K562 (cell line): ENCODE data around the gene SHISA7. TPM values are rescaled to one million over a fixed set of nuclear protein-coding genes. Genes with fewer than 3 reads are reported as not detected.

ENCODE experiments used
- ATAC-seq: fragments of 200-7000 bp; cut with Tn5 transposase; 3 replicates; pipeline ENCODE4 v1.9.1; 2020; ENCODE audit warnings: moderate library complexity
- BruUV-seq: library from RNA; stranded (reverse); fragments of 400-500 nt; replicated peaks from 2 replicates; lab custom pipeline; 2021; lab: Mats Ljungman, UMichigan
- CTCF ChIA-PET: fragments of 300-600 bp; formaldehyde crosslinking; extraction: SDS; loops from one replicate; lab custom pipeline; 2021; ENCODE audit warnings: low intra/inter-chr PET ratio; lab: Yijun Ruan, JAX
- POLR2A ChIA-PET: fragments of 300-600, 350-650 bp; sonication (Branson Sonifier 250); formaldehyde crosslinking; extraction: SDS; loops from one replicate; lab custom pipeline; 2021; ENCODE audit warnings: antibody characterized with exemption, inconsistent platforms; lab: Yijun Ruan, JAX
- DNase-seq, 4 experiments: peaks; one replicate each; pipeline versions ENCODE4 v3.0.0 to v3.0.0-alpha.2; 2011 to 2018; ENCODE audit warnings: low spot score in 3 of 4, mixed read lengths in 3 of 4; ENCODE audit errors: extremely low read depth in 1 of 4
- FAIRE-seq: peaks from 2 replicates; lab custom pipeline; 2011; peaks lifted over from hg19 to GRCh38; lab: Jason Lieb, UNC
- H2AFZ ChIP-seq: 2 replicates; pipeline ENCODE4 v1.6.0; 2011; ENCODE audit warnings: low read depth, low read length, control low read depth, inconsistent platforms
- H3K27ac ChIP-seq: fragments of 200-600 bp; 3 replicates; pipeline ENCODE4 v1.8.0; 2011; ENCODE audit warnings: low read depth, mild to moderate bottlenecking, control low read depth, inconsistent platforms, low read length, moderate library complexity, mixed read lengths; ENCODE audit errors: extremely low read depth
- H3K27me3 ChIP-seq, 2 experiments: fragments of 300-600 bp in 1 of 2; 2 replicates in 1 of 2; 3 replicates in 1 of 2; pipeline versions ENCODE4 v1.6.0 to v1.8.0; 2011; ENCODE audit warnings: inconsistent platforms in 2 of 2, low read length in 2 of 2, mild to moderate bottlenecking in 1 of 2, mixed read lengths in 1 of 2, moderate library complexity in 1 of 2; ENCODE audit not compliant: control insufficient read depth in 2 of 2, insufficient read depth in 2 of 2
- H3K36me3 ChIP-seq: fragments of 300-600 bp; 3 replicates; pipeline ENCODE4 v1.8.0; 2011; ENCODE audit warnings: mild to moderate bottlenecking, low read length, inconsistent platforms; ENCODE audit not compliant: control insufficient read depth, insufficient read depth
- H3K4me1 ChIP-seq, 2 experiments: fragments of 200-600 bp in 1 of 2; replicated peaks in 1 of 2; 2 replicates in 1 of 2; 3 replicates in 1 of 2; pipeline versions ENCODE4 v1.5.1 to v1.8.0; 2011; ENCODE audit warnings: inconsistent platforms in 2 of 2, low read length in 2 of 2, mild to moderate bottlenecking in 1 of 2, mixed read lengths in 1 of 2, moderate library complexity in 1 of 2; ENCODE audit not compliant: control insufficient read depth in 2 of 2, insufficient read depth in 2 of 2
- H3K4me2 ChIP-seq: 2 replicates; pipeline ENCODE4 v1.6.1; 2011; ENCODE audit warnings: low read length, control low read depth, inconsistent platforms, mixed read lengths; ENCODE audit not compliant: insufficient read depth
- H3K4me3 ChIP-seq: fragments of 200-600 bp; sonication (generic), shearing (Covaris generic); 2 replicates; pipeline ENCODE4 v1.5.1; 2016; ENCODE audit warnings: control low read depth, inconsistent platforms
- H3K79me2 ChIP-seq: fragments of 200-600 bp; 3 replicates; pipeline ENCODE4 v1.8.0; 2011; ENCODE audit warnings: low read length, inconsistent platforms; ENCODE audit not compliant: control insufficient read depth, insufficient read depth
- H3K9ac ChIP-seq, 2 experiments: 2 replicates each; pipeline versions ENCODE4 v1.6.0 to v1.6.1; 2011; ENCODE audit warnings: low read depth in 2 of 2, low read length in 2 of 2, control low read depth in 1 of 2, inconsistent platforms in 1 of 2, mild to moderate bottlenecking in 1 of 2, mixed read lengths in 1 of 2; ENCODE audit not compliant: insufficient read depth in 1 of 2
- H3K9me1 ChIP-seq: one replicate; pipeline ENCODE4 v1.6.0; 2011; ENCODE audit warnings: inconsistent platforms, mild to moderate bottlenecking, low read length, moderate library complexity; ENCODE audit not compliant: control insufficient read depth, insufficient read depth
- H3K9me3 ChIP-seq: replicated peaks from 2 replicates; pipeline ENCODE4 v1.5.1; 2011; ENCODE audit warnings: low read depth, low read length, inconsistent platforms; ENCODE audit not compliant: control insufficient read depth, insufficient read depth
- H4K20me1 ChIP-seq: replicated peaks from 2 replicates; pipeline ENCODE4 v1.6.1; 2011; ENCODE audit warnings: low read length, inconsistent platforms, mixed read lengths; ENCODE audit not compliant: control insufficient read depth, insufficient read depth
- FOXA3 ChIP-seq, 2 experiments: fragments of 450-650 bp in 1 of 2; sonication (generic) in 1 of 2; formaldehyde crosslinking; IDR thresholded peaks in 1 of 2; conservative IDR thresholded peaks in 1 of 2; 2 replicates each; pipeline versions ENCODE4 v1.4.0 to v1.8.0; 2020 to 2022; ENCODE audit warnings: mild to moderate bottlenecking in 2 of 2, missing genetic modification reagents in 1 of 2
- RBFOX2 ChIP-seq: fragments of 200-400 bp; formaldehyde crosslinking; IDR thresholded peaks from 2 replicates; pipeline ENCODE4 v1.6.1; 2017; ENCODE audit warnings: low read depth, mild to moderate bottlenecking, low read length, moderate library complexity
- WGBS: fragments of 100-300 bp; shearing (Covaris generic); methylation state at CpG from one replicate; pipeline ENCODE4 v1.1.6; 2016; ENCODE audit warnings: low coverage, mixed read lengths; ENCODE audit not compliant: insufficient coverage; ENCODE audit errors: missing lambda C conversion rate; 5-methylcytosine and 5-hydroxymethylcytosine counted together
- in situ Hi-C: fragments of 300-500 bp; cut with MboI; formaldehyde crosslinking; loops from 4 replicates; pipeline ENCODE4 v1.15.0; 2018; ENCODE audit warnings: inconsistent platforms, mixed read lengths
- intact Hi-C: fragments of 100-400 bp; cut with micrococcal nuclease; formaldehyde crosslinking; loops from 2 replicates; pipeline ENCODE4 v1.14.2; 2022
- polyA plus RNA-seq, 8 experiments: library from polyadenylated mRNA; depleted of rRNA in 4 of 8; stranded (reverse) in 5 of 8; unstranded in 3 of 8; fragments of >200 nt; fragmentation: Nextera tagmentation in 2 of 8; fragmentation: Illumina TruSeq in 1 of 8; extraction: Ambion mirVana in 2 of 8; extraction: Trizol in 1 of 8; gene quantifications; 2 replicates each; pipeline versions ENCODE4 v1.2.1 to v1.2.3, GENCODE V29; 2011 to 2014; ENCODE audit warnings: inconsistent platforms in 1 of 8, missing spikeins in 1 of 8
- total RNA-seq, 7 experiments: library from RNA; depleted of rRNA in 6 of 7; stranded (reverse); fragments of >200 nt in 6 of 7; fragmentation: Illumina TruSeq in 2 of 7; extraction: Trizol in 2 of 7; gene quantifications; 2 replicates each; pipeline versions ENCODE4 v1.2.1 to v1.2.3, GENCODE V29; 2011 to 2021; ENCODE audit warnings: low replicate concordance in 1 of 7
- TF ChIP-seq, protein P1 (sequence below), 2 experiments: fragments of 450-650 bp in 1 of 2; sonication (generic) in 1 of 2; formaldehyde crosslinking in 1 of 2; IDR thresholded peaks; 2 replicates each; pipeline versions ENCODE4 v1.7.1 to v1.9.0; 2016 to 2022; ENCODE audit warnings: inconsistent platforms in 1 of 2, mild to moderate bottlenecking in 1 of 2, missing genetic modification reagents in 1 of 2
- TF ChIP-seq, protein P2 (sequence below): sonication (generic); formaldehyde crosslinking; IDR thresholded peaks from 2 replicates; pipeline ENCODE4 v1.8.0; 2022; ENCODE audit warnings: missing genetic modification reagents, mild to moderate bottlenecking, moderate library complexity, borderline replicate concordance

Gene SHISA7
- total and polyA plus RNA-seq, 9 of the 15 experiments (the other 6 are each of a cell fraction or from before 2014, with no cell fraction given): 0.01 to 0.40 (median 0.07) TPM

DNA sequence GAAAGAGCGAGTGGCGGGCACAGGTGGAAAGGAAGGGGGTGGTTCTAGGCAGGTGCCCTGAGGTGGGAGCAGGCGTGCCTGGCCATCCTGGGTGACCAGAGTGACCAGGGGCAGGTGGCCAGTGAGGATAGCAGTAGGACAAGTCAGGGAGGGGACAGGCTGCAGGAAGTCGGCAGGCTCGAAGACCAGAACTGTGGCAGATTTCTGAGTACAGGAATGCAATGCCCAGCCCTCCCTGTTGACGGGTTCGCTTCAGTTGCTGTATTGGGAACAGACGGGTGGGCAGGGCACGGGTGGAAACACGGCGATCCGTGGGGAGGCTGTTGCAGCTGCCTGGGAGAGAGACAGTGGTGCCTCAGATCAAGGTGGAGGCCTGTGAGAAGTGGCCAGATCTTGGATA, 35.3 kb upstream of the SHISA7 start:
- Histone ChIP-seq H3K4me2 (peak overlapping the region; percentile 27), H2AFZ (no peak overlapping the region), H3K9ac (peak overlapping the region in 1 of 2 experiments; percentile 76; a peak in 2 of 4 replicates), H3K4me3 (peak overlapping the region; percentile 61; the same call in 1 of the 2 replicates), H3K27me3 (no peaks in the 10 kb centered on the region), H3K79me2 (peaks cover 20% of the 10 kb centered on the region), H3K9me1 (no peaks in the 10 kb centered on the region), H3K27ac (no peak overlapping the region), H4K20me1 (no peaks in the 10 kb centered on the region), H3K9me3 (no peaks in the 10 kb centered on the region), H3K4me1 (peaks cover 26 to 55% of the 10 kb centered on the region in 2 experiments), H3K36me3 (peaks cover 20% of the 10 kb centered on the region)
- intact Hi-C loops (no loop called here), in situ Hi-C loops (no loop called here)
- POLR2A ChIA-PET: interaction anchor here (2.0 to 3.2 kb wide), 3 partner anchors 11 to 17 kb away, joined by 6 to 26 read pairs (median 9); partner anchors contain the start of gene ISOC2
- no TSS peak for BruUV-seq
- peak; percentile 47; the same call in 1 of the 2 replicates for TF ChIP-seq RBFOX2
- TF ChIP-seq FOXA3 (CRISPR knock-in tag; conservative IDR thresholded peaks at IDR 0.05 in 1 of 2, IDR thresholded peaks at IDR 0.05 in 1 of 2): no peak
- TF ChIP-seq, protein P1, sequence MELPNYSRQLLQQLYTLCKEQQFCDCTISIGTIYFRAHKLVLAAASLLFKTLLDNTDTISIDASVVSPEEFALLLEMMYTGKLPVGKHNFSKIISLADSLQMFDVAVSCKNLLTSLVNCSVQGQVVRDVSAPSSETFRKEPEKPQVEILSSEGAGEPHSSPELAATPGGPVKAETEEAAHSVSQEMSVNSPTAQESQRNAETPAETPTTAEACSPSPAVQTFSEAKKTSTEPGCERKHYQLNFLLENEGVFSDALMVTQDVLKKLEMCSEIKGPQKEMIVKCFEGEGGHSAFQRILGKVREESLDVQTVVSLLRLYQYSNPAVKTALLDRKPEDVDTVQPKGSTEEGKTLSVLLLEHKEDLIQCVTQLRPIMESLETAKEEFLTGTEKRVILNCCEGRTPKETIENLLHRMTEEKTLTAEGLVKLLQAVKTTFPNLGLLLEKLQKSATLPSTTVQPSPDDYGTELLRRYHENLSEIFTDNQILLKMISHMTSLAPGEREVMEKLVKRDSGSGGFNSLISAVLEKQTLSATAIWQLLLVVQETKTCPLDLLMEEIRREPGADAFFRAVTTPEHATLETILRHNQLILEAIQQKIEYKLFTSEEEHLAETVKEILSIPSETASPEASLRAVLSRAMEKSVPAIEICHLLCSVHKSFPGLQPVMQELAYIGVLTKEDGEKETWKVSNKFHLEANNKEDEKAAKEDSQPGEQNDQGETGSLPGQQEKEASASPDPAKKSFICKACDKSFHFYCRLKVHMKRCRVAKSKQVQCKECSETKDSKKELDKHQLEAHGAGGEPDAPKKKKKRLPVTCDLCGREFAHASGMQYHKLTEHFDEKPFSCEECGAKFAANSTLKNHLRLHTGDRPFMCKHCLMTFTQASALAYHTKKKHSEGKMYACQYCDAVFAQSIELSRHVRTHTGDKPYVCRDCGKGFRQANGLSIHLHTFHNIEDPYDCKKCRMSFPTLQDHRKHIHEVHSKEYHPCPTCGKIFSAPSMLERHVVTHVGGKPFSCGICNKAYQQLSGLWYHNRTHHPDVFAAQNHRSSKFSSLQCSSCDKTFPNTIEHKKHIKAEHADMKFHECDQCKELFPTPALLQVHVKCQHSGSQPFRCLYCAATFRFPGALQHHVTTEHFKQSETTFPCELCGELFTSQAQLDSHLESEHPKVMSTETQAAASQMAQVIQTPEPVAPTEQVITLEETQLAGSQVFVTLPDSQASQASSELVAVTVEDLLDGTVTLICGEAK (IDR thresholded peaks at IDR 0.05): no peak
- TF ChIP-seq, protein P1 (CRISPR knock-in tag; IDR thresholded peaks at IDR 0.05): 0 out of 2 replicates have a peak, but pooled peaks have one; percentile 24
- TF ChIP-seq, protein P2, sequence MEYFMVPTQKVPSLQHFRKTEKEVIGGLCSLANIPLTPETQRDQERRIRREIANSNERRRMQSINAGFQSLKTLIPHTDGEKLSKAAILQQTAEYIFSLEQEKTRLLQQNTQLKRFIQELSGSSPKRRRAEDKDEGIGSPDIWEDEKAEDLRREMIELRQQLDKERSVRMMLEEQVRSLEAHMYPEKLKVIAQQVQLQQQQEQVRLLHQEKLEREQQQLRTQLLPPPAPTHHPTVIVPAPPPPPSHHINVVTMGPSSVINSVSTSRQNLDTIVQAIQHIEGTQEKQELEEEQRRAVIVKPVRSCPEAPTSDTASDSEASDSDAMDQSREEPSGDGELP (CRISPR knock-in tag): 0 out of 2 replicates have a peak, but pooled peaks have one; percentile 20
- 89% methylated on average over 7 of the region's 12 CpGs for WGBS
- CTCF ChIA-PET: no interaction called here
- FAIRE-seq (no peak), DNase-seq (no peak), ATAC-seq (no peak)
